HG02571 (cell line): Measurements from ENCODE around the gene ADRA2C.

Experiments used
- ATAC-seq: cut with Tn5 transposase; IDR thresholded peaks from one replicate; pipeline ENCODE4 v1.9.1; 2021; ENCODE audit warnings: mild to moderate bottlenecking, moderate library complexity; ENCODE audit not compliant: unreplicated experiment

Gene ADRA2C

DNA sequence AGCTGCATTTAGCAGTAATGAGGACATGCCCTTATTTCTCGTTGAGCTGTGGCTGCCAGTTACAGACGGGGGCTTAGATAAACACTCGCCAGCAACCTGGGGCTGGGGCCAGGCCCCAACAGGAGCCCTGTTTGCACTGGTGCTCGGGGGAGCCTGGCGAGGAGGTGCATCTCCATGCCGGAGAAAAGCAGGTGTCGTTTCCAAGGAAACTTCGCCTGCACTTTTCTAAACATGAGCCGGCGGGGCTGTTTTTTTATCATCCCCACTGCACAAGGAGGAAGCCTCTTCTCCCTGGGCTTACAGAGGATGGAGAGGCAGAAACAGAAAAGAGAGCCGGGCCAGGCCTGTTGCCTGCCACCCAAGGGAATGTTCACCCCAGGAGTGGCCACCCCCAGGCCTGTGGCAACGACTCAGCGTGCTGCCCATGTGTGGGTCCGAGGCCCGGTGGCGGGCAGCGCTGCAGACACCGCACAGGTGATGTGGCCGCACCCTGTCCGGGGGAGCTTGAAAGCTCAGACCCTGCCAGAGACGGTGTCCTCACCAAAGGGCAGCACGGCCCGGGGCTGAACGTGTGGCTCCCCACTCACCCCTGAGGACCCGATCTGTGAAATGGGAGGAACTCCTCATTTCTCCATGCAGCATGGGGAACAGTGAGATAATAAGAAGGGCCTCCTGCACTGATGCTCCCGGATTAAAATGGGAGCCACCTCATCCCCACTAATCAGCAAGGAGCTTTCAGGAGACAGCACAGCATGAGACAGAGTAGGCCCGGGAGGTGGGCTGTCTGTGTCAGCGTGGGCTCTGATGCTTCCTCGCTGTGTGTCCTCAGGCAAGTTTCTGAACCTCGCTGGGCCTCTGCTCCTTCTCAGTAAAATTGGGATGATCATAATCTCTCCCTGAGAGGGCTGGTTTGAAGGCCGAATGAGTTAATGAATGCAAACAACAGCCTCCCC, 33.8 kb upstream of the ADRA2C start:
- ATAC-seq = no peak

DNA sequence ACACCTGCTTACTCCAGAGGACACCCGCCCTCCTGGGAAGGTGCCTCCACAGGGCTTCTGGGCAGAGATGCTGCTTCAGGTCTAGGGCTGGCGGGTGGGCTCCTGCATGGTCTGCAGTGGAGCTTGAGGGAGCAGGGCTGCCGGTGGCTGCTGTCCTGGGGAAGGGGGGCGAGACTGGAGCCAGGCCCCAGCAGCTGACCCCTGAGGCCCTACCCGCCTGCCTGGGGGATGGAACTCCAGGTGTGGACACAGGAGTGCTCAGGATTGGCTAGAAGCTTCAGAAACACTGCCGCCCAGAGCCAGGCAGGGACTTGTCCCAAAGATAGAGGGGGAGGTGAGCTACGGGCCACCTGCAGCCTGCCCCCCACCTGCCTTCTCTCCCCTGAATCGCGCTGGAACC, 33.0 kb upstream of the ADRA2C start:
- no peak for ATAC-seq

DNA sequence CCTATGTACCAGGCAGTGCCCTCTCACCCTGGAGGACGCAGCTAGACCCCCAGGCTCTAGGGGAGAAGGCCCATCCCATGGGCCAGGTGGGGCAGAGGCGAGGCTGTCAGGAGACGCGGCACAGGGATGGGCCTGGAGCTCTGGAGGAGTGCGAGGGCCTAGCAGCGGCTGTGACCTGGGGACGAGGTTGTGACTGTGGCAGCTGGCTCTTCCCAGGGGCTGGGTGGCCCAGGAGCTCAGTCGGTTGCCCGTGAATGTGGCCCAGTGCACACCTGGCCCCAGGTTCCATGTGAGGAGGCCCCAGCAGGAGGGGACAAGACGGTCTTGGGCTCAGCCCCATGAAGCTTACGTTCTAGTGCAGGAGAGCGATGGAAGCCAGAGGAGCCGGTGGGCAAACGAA, 31.0 kb upstream of the ADRA2C start:
- ATAC-seq = no peak

DNA sequence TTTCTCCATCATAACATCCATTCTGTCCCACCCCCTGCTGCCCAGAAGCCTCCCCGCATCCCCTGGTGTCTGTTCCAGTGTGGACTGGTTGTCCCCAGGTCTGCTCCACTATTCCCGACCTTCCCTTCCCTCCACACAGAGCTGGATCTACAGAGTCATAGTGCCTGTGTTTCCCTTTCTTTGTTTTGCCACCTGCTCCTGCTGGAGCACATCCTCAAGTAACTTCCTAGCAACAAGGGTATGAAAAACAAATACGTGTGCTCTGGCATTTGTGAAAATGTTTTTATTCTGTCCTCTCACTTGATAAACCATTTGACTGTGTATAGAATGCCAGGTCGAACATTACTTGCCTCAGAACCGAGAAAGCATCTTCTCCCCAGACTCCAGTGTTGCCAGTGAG, 29.9 kb upstream of the ADRA2C start:
- ATAC-seq = no peak

DNA sequence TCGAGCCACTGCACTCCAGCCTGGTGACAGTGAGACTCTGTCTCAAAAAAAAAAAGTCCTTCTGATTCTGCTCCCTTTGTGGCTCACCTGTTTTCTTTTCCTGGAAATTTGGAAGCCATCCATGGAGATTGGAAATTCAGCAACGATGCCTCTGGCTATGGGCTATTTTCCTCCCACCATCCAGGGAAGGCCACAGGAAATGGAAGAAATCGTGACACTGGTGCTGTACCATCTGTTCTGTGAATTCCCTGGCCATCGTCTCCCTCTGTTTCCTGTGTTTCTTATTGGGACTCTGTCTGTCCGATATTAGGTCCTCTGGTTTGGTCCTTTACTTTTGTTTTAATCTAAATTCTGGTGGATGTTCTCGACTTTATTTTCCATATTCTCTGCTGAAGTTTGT, 29.4 kb upstream of the ADRA2C start:
- ATAC-seq = no peak

DNA sequence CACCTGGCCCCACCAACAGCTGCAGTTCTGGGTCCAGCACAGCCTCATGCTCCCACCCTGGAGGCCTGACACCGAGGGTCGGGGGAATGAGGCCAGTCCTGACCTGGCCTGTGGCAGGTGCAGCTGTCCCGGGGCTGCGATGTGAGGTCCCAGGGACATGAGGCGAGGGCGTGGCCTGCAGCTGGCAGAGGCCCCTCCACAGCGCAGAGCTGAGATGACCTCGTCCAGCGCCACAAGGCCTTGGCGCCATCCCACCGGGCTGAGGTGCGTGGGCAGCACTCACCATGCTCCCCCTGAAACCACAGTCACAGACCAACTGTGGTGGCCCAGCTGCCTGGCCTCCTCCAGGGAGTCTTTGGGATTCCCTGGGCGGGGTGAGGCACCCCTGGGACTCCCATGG, 26.6 kb upstream of the ADRA2C start:
- no peak for ATAC-seq

DNA sequence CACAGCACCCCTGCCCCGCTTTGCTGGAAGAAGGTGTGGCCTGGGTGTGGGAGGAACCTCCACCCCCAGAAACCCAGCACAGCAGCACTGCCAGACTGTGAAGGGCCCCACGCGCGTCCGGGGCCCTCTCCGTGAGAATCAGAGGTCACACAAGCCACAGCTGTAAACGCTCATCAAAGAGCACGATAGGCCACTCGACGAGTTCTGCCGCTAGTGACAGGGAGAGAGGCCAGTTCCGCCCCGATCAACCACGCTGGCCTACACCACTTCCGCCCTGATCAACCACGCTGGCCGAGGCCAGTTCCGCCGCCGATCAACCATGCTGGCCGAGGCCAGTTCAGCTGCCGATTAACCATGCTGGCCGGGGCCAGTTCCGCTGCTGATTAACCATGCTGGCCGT, 25.9 kb upstream of the ADRA2C start:
- ATAC-seq = no peak

DNA sequence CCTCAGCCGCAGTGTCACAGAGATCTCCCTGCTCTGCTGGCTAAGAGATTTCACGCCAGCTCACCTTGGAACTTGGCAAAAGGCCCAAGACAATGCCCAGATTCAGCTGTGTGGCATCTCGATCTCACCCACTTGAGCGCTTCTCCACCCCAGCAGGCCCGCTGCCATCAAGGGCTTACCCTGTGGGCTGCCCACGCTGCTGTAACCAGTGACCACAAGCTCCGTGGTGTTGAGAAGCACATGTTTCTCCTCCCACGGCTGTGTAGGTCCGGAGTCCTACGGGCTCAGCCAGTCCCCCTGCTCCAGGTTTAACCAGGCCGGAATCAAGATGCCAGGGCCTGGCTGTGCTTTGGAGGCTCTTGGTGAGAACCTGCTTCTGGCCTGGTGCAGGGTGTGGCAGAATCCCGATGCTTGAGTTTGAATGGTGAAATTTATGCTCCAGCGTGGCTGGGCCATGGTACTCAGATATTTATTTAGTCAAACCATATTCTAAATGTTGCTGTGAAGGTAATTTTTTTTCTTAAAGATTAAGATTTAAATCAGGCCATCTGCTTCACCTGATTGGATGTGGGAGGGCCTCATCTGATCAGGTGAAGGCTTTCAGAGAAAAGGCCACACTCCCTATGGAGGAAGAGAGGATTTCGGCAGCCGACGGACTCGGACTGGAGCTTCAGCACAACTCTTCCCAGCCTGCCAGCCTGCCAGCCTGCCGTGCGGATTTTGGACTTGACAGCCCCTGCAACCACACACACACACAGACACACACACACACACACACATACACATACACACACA, 24.8 kb upstream of the ADRA2C start:
- no peak for ATAC-seq

DNA sequence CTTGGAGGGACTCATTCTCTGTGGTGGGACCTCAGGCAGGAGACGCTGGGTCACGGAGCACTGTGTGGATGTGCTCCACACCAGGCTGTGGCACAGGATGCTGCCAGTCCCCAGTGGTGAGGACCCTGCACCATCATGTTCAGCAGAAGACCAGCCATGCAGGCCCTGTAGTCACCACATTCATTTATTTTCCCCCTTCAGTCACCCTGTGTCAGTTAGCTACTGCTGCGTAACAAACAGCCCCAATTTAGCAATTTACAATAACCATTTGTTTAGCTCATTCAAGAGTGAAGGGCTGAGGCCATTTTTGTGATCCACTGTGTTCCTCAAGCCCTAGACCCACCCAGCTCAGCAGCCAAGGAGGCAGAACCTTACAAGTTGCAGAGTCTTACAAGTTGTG, 23.6 kb upstream of the ADRA2C start:
- no peak for ATAC-seq

DNA sequence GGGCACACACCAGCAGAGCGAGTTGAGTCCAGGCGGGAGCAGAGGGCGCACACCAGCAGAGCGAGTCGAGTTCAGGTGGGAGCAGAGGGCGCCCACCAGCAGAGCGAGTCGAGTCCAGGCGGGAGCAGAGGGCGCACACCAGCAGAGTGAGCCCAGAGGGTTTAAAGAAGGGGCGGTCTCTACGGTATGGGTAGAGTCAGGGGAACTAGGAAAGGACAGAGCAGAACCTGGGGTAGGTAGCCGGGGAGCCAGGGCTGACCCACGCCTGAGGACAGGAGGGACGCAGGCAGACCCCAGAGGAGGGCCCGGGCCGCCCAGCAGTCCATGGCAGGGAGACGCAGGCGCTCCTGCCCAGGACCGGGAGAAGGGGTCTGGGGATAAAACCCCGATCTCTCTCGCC, 22.0 kb upstream of the ADRA2C start:
- no peak for ATAC-seq

DNA sequence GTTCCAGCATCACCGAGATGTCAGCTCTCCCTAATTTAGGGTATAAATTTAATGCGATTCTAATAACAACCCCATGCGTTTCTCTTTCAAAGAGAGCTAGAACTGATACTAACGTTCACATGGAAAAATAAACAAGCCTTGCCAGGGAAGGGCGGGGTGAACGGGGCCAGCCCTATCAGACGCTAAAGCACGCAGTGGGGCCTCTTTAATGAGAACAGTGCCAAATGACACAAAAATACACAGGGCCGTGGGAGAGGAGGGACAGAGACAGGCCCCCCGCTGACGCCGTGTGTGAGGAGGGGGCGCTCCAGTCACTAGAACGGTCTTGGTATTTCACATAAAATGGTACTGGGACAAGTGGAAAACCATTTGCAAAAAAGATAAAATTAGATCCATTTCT, 21.3 kb upstream of the ADRA2C start:
- no peak for ATAC-seq

DNA sequence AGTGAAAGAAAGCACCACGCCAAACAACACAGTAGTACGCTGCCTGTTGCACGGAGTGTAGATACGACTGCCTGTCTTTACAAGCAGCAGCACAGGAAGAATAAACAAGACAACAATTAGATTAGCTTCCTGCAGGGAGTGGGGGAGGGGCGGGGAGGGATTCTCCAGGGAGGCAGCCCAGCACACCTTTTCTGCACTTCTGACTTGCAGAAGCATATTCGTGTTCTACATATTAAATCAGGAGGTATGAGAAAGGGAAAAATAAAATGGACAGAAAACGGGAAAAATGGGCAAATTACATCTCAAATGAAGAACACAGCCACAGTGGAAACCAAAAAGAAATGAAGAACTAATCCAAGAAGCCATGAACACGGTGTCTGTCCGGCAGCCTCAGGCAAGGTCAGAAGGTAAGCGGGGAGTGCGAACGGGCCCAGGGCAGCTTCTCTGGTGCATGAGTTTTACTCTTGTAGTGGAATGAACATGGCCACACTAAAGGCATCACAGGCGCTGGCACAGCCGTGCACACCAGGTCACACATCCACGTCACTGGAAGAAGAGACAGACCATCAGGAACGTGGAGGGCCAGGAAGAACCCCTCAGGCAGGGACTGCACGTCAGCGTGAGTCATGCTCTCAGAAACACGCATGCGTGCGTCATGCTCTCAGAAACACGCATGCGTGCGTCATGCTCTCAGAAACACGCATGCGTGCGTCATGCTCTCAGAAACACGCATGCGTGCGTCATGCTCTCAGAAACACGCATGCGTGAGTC, 20.1 kb upstream of the ADRA2C start:
- ATAC-seq = no peak

DNA sequence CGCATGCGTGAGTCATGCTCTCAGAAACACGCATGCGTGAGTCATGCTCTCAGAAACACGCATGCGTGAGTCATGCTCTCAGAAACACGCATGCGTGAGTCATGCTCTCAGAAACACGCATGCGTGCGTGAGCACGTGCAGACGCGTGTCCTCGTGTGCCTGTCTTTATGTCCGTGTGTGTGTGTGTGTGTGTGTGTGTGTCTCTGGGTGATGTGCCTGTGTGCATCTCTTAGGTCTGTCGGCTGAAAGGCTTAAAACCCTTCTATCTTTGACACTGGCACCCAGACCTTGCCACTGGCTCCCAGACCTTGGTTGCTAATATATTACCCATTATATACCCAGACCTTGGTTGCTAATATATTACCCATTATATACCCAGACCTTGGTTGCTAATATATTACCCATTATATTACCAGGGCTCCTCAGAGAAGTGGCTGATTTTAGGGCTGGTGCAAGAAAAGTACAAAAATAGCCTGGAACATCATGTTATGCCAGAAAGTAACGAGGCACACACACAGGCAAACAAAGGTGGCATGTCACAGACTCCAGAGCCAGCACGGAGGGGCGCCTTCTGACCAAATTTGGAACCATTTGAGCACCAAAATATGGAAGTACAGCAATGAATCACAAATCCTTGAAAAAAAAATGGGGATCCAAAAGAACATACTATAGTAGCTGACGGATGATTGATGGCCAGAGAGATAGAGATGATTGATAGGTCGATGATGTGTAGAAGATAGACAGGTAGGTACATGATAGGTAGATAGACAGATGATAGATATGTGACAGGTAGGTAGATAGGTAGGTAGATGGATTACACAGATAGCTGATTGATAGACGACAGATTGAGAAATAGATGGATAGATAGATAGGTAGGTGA, 19.2 kb upstream of the ADRA2C start:
- no peak for ATAC-seq

DNA sequence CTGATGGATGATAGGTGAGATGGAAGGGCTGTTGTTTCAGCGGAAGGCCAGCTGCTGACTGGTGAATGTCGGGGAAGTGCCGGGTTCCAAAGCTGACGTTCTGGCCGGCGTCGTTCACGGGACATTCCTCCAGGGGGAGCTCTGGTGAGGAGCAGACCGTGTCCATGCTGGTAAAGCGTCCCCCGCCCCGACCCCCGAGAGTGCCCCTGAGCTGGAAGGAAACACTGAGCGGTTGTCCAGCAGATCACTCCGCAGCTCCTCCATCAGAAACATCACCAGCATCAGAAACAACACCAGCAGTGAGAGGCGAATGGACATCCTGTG, 18.6 kb upstream of the ADRA2C start:
- no peak for ATAC-seq

DNA sequence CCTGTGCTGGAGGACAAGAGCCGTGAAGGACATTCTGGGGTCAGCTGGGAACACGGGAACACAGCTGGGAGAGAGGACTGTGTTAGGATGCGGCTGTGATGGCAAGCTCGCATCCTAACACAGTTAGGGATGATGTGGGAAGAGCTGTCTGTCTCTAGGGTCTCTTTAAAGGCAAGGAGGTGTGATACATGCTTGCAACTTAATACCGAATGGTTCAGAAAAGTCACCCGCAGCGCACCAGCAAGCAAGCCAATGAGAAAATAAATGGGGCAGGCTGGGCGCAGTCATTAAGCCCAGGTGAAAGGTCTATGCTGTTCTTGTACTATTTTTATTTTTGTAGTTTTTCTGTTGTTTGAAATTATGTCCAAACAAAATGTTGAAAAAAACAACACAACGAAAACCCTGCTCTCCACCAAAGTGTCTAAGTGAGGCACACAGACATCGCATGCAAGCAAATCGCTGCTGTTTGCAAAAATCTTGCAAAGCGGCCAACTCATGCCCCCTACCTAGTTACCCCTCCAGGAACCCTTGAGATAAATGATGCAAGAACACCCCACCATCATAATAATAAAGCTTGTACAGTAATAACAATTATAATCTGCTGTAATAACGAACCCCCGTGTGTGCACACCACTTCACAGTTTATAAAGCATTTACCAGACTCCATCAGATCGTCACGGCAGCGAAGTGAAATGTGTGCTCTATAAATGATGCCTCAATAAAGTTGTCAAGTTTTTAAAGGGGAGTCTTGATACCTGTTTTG, 17.9 kb upstream of the ADRA2C start:
- ATAC-seq = no peak

DNA sequence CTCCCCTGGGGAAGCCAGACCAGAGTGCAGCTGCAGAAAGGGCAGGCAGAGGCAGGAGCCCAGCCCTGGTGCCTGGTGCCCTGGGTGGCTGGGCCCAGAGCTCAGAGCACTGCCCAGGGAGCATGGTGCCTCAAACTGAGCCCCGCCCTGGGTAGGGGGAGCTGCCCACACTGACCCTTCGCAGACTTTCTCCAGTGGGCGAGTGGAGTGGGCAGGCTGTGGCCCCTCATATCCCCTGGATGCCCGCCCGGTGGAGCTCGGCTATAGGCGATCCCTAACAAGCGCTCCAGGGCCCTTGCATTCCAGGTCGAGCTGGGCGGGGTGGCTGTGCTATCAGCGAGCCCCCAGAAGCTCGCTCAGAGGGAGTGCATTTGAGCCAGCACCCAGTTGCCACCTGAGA, 17.1 kb upstream of the ADRA2C start:
- no peak for ATAC-seq

DNA sequence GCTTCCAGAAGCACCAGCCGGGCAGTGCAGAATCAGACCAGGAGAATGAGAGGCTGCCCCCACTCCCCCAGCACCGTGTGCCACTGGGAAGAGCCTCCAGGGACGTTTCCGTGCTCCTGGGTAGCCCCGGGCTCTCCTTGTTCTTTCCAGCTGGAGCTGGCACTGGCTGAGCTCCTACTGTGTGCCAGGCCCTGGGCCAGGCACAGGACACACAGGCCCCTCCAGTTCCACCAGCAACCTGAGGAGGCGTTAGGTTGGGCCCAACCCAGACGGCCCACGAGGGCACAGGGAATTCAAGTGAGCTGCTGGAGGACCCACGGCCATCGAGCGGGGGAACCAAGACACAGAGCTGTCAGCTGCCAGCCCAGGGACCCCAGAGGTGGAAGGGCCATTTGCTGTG, 15.9 kb upstream of the ADRA2C start:
- no peak for ATAC-seq

DNA sequence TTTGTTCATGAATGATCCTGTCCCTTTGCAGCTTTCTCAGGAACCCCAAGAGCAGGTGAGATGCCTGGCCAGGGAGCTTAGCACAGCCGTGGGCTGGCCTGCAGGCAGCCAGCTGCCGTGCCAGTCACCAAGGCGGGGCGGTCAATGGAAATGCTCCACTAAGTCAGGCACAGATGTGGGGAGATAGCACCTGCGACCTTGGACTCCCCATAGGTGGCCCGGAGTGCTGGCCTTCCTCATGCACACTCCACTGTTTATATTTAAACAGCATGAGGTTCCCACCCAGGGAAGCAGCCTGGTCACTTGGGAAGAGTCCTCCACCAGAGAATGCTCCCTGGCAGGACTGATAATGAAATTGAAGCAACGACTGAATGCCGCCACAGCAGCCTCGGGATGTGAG, 14.2 kb upstream of the ADRA2C start:
- no peak for ATAC-seq

DNA sequence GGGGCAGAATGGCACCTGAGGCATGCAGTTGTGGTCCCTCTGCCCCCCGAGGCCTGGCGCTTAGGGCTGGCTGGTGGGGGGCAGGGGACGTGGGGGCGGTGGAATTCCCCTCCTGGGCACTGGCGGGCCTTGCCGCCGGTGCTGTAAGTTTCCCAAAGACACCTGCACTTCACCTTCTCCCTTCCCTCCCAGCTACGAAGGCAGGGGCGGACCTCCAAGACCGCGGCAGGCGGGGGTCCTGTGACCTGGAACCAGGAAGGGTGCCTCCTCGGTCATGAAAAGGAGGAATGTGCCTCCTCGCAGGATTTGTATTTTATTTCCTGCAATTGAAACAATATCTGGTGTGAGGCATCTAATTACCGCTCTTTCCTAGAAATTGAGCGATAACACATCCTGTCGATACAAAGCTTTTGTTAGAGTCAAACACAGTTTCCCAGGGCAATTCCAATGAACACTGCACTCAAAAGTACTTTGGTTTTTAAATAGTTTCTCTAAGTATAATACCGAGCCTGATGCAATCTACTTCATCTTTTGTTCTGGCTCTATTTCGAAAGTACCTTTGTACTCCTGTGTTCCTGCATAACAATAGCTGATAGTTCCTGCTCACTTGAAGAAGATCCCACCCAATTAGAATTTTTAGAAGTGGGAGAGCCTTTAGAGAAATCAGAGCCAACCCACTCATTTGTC, 12.3 kb upstream of the ADRA2C start:
- no peak for ATAC-seq
